EH (cell line): Measurements from ENCODE around the gene THTPA.
A peak's percentile ranks its signal among the peaks of the same experiment; 100 is the strongest.
"Not testable (repeated sequence)": the region's sequence is repeated elsewhere in the genome, so short reads cannot be mapped to it uniquely, and the experiment has no call there.

Source experiments
- DNase-seq: peaks from one replicate; pipeline ENCODE4 v3.0.0-alpha.2; 2015; ENCODE audit warnings: low read depth

Gene THTPA

DNA sequence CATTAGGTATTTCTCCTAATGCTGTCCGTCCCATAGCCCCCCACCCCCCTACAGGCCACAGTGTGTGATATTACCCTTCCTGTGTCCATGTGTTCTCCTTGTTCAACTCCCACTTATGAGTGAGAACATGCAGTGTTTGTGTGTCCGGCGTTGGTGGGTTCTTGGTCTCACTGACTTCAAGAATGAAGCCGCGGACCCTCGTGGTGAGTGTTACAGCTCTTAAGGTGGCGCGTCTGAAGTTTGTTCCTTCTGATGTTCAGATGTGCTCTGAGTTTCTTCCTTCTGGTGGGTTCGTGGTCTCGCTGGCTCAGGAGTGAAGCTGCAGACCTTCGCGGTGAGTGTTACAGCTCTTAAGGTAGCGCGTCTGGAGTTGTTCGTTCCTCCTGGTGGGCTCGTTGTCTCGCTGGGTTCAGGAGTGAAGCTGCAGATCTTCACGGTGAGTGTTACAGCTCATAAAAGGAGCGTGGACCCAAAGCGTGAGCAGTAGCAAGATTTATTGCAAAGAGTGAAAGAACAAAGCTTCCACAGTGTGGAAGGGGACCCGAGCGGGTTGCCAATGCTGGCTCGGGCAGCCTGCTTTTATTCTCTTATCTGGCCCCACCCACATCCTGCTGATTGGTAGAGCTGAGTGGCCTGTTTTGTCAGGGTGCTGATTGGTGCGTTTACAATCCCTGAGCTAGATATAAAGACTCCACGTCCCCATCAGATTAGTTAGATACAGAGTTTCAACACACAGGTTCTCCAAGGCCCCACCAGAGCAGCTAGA is 27.9 kb downstream of the THTPA start:
- DNase-seq: not testable (repeated sequence)

DNA sequence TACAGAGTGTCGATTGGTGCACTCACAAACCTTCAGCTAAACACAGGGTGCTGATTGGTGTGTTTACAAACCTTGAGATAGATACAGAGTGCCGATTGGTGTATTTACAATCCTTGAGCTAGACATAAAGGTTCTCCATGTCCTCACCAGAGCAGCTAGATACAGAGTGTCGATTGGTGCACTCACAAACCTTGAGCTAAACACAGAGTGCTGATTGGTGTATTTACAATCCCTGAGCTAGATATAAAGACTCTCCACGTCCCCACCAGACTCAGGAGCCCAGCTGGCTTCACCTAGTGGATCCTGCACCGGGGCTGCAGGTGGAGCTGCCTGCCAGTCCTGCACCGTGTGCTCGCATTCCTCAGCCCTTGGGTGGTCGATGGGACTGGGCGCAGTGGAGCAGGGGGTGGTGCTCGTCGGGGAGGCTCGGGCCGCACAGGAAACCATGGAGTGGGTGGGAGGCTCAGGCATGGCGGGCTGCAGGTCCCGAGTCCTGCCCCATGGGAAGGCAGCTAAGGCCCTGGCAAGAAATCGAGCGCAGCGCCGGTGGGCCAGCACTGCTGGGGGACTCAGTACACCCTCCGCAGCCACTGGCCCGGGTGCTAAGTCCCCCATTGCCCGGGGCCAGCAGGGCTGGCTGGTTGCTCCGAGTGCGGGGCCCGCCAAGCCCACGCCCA is 28.6 kb downstream of the THTPA start:
- DNase-seq: not testable (repeated sequence)

DNA sequence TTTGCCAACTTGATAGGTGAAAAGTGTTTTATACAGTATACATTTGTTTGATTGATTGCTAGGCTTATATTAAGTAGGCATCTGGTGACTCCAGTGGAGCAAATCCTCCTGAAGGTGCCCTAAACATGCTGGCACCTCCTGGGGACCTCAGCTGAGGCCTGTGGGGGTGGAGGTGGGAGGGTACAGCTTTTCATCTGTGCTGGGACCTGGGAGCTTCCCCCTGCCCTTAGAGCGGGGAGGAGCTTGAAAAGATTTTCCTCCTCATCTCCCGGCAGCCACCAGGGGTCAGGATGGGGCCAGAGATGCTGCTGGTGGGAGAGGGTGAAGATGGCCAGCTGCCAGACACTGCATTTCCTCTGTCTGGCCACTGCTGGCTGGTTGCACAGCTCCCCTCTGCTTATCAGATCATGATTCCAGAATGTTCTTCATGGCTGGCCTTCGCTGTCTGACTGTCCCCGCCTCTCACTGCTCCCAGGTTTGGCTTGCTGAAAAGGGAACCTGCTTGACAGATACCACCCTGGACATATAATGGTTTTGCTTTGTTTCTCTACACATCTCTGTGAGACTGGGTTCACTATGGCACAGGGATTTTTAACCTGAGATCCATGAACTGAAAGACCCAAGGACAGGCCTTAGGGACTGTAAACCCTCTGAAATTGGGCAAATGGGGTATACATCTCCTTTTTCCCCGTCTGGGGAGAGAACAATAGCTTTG is 33.0 kb downstream of the THTPA start:
- peak; percentile 90 for DNase-seq

DNA sequence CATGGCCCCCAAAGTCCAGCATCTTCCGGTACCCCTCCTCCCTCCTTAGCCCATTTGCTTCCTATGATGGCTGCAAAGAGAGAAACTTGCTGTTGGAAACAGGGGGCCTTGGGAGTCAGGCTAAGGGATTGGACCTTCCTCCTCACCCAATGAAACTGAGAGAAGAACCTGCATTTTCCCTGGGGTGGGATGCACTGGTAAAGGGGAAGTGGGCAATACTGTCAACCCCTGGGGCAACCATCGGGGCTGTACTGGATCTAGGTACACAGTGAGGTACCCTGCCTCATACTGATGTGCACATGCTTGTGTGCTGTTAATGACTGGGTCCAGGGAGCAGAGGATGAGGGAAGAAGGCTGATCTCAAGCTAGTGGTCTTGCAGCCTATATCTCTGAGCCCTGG is 33.5 kb downstream of the THTPA start:
- no peak for DNase-seq

DNA sequence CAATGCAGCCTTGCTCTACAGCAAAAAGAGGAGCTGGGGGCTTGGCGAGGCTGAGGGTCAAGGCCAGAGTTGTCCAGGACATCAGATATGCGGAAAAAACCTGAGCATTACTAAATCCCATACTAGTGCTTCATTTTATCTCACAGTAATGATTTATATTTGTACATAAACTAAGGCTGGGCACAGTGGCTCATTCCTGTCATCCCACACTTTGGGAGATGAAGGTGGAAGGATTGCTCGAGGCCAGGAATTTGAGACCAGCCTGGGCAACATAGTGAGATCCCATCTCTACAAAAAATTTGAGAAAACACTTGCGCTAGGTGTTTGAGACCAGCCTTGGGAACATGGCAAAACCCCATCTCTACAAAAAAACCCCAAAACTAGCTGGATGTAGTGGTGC is 34.1 kb downstream of the THTPA start:
- DNase-seq: no peak

DNA sequence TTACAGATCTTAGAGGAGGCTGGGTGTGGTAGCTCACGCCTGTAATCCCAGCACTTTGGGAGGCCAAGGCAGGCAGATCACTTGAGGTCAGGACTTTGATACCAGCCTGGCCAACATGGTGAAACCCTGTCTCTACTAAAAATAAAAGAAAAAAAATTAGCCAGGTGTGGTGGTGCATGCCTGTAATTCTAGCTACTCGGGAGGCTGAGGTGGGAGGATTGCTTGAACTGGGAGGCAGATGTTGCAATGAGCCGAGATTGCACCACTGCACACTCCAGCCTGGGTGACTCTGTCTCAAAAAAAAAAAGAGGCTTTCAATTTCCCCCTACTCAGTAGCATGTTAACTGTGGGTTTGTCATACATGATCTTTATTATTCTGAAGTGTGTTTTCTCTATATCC is 38.1 kb downstream of the THTPA start:
- DNase-seq: not testable (repeated sequence)

DNA sequence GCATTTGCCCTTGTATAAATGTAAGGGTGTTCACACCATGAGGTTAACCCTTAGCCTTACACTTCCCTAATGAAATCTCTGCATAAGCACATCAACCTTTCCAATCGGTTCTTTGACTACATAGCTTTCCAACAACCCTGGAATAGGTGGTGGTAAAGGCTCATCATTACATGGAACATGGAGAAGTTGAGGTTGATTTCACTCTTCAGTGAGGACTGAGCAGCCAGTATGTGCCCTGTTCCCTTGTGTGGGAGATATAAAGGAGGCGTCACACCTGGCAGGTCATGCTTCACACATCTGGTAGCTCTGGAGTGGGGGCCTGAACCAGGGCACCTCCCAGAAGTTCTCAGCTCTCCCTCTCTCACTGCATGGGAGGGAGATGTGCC is 44.2 kb downstream of the THTPA start:
- no peak for DNase-seq

DNA sequence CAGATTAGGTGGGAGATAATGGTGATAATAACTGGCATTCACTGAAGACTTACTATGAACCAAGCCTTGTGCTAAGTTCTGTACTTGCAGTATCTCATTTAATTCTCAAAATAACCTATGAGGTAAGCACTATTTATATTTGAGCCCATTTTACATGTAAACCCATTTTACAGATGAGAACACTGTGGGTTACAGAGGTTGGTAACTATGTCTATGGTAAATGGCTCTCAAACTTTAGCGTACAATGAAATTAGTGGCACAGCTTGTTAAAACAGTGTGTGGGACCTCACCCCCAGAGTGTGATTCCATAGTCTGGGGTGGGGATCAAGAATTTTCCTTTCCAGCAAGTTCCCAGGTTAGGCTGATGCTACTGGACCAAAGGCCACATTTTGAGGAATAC is 44.7 kb downstream of the THTPA start:
- no peak for DNase-seq

DNA sequence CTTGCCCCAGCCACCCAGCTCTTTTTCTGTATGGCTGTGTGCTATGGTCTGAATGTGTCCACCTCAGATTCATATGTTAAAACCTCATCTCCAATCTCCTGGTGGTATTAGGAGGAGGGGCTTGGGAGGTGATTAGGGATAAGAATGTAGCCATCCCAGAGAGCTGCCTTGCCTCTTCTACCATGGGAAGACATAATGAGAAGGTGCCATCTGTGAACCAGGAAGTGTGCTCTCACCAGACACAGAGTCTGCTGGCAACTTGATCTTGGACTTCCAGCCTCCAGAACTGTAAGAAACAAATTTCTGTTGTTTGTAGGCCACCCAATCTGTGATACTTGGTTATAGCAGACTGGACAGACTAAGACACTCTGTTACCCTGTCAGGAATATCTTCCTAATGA is 45.4 kb downstream of the THTPA start:
- DNase-seq: no peak

DNA sequence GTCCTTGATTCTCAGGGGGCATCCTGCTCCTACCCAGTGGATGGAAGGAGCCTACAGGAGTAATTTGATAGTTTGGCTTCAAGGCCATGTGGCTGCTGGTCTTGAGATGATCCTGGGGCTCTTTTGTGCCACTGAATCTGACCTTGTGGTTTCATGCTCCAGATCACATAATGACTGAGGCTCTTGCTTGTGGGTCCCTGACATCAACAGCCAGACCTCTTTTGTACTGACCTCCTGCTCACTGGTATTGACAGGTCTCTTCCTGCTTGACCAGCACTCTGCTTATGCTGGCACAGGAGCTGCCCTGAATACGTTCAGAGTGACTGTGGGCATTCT is 45.7 kb downstream of the THTPA start:
- DNase-seq: no peak

DNA sequence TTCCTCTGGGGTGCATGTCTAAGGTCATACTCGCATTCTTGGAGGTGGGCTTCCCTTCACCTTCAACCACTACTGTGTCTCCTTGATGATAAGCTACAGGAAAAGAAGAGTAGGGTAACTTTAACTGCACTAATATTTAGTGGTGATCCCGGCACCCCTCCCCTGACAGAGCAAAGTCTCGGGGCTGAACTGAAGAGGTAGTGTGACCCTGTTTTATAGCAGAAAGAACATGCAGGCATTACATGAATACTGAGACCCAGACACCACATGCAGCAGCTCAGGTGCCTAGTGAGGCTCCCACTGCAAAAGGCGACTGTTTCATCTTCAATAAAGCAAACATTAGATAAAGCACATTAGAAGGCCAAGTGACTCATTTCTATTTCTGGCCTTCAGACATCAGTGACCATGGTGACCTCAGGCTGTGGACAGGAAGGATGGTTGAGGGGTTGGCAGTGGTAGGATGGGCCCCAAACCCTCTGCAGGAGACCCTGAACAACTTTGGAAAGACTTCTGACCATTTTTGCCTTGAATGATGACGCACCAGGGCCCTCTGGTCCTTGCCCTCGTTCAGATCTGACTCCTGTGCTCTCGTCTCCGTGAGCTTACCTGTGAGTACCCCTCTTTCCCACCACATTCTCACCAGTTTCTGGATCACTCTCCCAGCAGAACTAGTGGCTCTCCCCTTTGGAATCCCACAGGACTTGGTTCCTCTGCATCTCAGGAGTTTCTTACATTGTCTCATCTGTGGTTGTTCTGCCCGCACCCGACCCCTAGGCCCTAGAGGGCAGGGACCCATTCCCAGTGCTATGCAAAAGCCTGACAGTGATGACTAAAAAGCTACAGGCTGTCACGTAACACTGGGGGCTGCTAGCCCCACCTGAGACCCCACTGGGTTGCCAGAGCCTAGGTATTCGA is 46.4 kb downstream of the THTPA start:
- DNase-seq: peak; percentile 3

DNA sequence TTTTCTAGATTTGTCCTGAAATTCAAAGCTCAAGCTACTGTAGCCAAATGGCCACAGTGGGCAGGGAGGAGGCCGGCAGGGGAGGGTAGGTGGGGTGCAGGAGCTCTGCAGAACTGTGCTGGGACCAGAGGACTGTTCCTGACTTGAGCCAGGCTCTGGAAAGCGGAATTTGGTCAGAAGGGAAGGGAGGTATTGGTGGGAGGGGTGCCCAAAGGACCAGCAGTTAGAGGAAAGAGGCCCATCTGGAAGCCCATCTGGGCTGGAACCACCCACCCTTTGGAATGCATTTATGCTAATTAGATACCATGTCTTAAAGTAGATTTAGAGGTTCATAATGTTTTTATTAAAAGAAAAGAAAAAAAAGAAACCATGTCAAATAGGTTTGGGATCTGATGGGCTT is 47.0 kb downstream of the THTPA start:
- no peak for DNase-seq

DNA sequence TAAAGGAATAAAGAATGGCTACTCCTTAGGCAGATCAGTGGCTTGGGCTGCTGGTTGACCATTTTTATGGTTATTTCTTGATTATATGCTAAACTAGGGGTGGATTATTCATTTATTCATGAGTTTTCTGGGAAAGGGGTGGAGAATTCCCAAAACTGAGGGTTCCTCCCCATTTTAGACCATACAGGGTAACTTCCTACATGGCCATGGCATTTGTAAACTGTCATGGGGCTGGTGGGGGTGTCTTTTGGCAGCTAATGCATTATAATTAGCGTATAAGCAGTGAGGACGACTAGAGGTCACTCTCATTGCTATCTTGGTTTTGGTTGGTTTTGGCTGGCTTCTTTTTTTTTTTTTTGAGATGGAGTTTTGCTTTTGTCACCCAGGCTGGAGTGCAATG is 48.1 kb downstream of the THTPA start:
- no peak for DNase-seq

DNA sequence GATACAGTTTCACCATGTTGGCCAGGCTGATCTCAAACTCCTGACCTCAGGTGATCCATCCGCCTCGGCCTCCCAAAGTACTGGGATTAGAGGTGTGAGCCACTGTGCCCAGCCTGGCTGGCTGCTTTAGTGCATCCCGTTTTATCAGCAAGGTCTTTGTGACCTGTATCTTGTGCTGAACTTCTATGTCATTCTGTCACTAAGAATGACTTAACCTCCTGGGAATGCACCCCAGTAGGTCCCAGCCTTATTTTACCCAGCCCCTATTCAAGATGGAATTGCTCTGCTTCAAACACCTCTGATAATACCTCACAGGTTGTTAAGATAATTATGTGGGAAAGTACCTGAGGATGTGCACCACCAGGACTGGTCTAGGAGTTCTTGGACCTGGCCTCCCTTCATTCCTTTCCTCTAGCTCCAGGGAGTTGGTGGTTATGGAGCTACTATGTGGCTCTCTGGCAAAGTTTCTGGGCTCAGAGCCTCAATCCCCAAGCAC is 48.7 kb downstream of the THTPA start:
- DNase-seq: no peak

DNA sequence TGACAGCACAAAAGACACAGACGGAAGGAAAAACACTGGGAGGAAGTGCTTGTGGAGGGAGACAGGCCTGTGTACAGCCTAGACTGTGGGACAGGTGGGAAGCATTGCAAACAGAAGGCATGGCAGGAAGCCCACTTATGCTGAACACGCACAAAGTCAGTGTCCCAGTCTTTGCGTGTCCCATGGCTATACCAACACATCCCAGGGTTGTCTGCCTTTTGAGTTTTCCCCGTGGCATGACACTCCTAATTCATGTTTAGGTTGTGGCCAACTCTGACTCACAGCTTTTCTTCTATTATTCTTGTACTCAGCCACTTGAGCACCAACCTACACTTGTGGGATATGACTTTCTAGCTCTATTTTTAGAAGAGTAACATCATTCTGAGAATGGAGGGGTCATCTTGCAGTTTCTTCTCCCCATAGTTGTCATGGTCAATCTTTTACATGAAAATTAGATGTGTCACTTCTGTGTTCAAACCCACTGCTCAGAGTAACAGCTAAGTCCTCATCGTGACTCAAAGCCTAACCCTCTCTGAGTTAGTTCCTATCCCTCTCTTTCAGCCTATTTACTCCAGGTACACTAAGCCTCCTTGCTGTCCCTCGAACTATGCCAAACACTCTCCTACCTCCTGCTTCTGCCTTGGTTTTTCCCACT is 50.0 kb downstream of the THTPA start:
- DNase-seq: peak; percentile 42

DNA sequence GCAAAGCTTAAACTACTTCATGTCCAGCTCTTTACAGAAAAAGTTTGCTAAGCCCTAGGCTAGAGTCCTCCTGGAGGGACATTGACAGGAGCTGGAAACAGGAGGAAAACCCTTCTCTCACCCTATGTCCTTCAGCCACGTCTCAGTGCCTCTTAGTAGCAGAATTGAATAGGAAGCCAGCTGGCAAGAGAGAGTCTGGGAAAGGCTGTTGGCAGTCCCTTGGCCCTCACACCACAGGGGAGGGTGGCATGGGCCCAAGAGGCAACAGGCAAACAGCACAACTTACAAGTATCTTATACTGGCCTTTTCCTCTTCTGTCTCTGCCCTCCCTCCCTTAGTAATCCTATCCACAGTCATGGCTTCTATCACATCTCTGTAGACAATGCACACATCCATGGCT is 52.4 kb downstream of the THTPA start:
- no peak for DNase-seq

DNA sequence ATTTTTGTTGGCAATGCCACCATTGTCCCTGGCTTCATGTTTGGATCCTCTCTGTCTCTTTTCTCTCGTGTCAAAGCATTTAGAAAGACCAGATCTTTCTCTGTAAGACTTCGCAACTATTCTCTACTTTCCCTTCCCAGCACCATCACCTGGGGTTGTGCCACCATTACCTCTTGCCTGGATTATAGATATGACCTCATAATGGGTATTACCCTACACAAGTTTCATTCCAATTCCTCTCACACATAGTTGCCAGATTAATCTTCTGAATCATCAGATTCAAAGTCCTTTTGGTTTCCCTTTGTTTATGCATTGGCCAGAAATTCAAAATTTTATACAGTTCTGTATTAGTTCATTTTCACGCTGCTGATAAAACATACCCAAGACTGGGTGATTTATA is 52.9 kb downstream of the THTPA start:
- no peak for DNase-seq

DNA sequence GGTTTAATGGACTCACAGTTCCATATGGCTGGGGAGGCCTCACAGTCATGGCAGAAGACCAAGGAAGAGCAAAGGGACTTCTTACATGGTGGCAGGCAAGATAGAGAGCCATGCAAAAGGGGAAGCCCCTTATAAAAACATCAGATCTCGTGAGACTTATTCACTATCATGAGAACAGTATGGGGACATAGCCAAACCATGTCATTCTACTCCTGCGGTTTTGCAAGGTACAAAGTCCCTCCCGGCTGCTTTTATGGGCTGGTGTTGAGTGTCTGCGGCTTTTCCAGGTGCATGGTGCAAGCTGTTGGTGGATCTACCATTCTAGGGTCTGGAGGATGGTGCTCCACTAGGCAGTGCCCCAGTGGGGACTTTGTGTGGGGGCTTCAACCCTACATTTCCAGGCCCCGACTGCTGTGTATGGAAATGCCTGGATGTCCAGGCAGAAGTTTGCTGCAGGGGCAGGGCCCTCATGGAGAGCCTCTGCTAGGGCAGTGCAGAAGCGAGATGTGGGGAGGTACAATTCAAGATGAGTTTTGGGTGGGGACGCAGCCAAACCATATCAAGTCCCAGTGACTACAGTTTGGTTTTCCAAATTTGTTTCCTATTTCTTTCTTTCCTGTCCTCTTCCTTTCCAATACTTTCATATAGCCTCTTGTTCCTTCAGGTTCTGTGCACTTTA is 53.5 kb downstream of the THTPA start:
- not testable (repeated sequence) for DNase-seq
